Measurements from ENCODE around the gene TOR2A.

DNA sequence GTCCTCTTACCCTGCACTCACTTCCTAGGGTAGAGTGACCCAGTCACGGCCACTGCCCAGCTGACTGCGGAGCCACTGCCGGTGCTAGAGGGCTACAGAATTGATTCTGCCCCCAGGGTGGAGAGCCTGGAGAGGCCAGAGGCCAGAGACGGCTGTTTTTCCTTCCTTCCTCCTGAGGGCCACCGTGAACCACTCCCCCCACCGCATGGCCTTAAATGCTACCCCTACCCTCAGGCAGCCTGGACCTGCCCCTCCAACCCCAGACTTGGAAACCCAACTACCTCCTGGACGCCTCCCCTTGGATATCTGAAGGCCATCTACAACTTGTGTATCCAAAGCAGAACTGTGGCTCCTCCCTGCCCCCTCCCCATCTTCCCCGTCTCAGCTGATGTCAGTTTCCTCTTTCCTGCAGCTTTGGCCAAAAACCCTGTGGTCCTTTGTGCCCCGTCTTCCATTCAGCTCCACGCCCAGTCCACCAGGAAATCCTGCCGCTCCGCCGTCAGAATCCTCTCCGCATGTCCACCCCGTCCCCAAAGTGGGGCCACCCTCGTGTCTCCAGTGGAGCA is 27.1 kb upstream of the TOR2A start:
- TF ChIP-seq CTCF (IDR thresholded peaks at IDR 0.05; ENCODE audit: control extremely low read depth in 1 of 3, insufficient read depth in 1 of 3, low read depth in 1 of 3, low read length in 3 of 3) (no peak), POLR2AphosphoS5 (IDR thresholded peaks at IDR 0.05; ENCODE audit: low read depth, low read length) (no peak), POLR2A (IDR thresholded peaks at IDR 0.05; ENCODE audit: control extremely low read depth in 1 of 2, low read depth in 2 of 2, low read length in 2 of 2) (no peak), JUN (IDR thresholded peaks at IDR 0.05; ENCODE audit: low read depth, low read length) (no peak), CBX8 (IDR thresholded peaks at IDR 0.05; ENCODE audit: borderline replicate concordance, low read depth, low read length) (no peak), BACH1 (IDR thresholded peaks at IDR 0.05; ENCODE audit: low read length) (no peak), EZH2 (IDR thresholded peaks at IDR 0.05; ENCODE audit: low read depth, low read length, severe bottlenecking) (no peak), SUZ12 (IDR thresholded peaks at IDR 0.05; ENCODE audit: low read length) (no peak), RAD21 (IDR thresholded peaks at IDR 0.05 in 1 of 2, conservative IDR thresholded peaks at IDR 0.05 in 1 of 2; ENCODE audit: low read depth in 2 of 2, low read length in 2 of 2) (no peak), SRF (IDR thresholded peaks at IDR 0.05; ENCODE audit: low read depth, low read length) (no peak), SIN3A (conservative IDR thresholded peaks at IDR 0.05 in 1 of 2, IDR thresholded peaks at IDR 0.05 in 1 of 2; ENCODE audit: low read depth in 1 of 2, low read length in 2 of 2) (no peak), CEBPB (IDR thresholded peaks at IDR 0.05; ENCODE audit: low read depth, low read length) (no peak), HDAC2 (IDR thresholded peaks at IDR 0.05; ENCODE audit: borderline replicate concordance in 1 of 2, low read depth in 2 of 2, low read length in 2 of 2) (no peak)
- TF ChIP-seq, protein P1, sequence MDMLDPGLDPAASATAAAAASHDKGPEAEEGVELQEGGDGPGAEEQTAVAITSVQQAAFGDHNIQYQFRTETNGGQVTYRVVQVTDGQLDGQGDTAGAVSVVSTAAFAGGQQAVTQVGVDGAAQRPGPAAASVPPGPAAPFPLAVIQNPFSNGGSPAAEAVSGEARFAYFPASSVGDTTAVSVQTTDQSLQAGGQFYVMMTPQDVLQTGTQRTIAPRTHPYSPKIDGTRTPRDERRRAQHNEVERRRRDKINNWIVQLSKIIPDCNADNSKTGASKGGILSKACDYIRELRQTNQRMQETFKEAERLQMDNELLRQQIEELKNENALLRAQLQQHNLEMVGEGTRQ (IDR thresholded peaks at IDR 0.05; ENCODE audit: low read length): no peak
